Mesenchymal stem cell (in vitro differentiated cells and primary cell): ENCODE measurements around the gene GKAP1.
"Not testable (repeated sequence)": the region's sequence is repeated elsewhere in the genome, so short reads cannot be mapped to it uniquely, and the experiment has no call there.

Experiments used
- DNase-seq: peaks from one replicate; pipeline ENCODE4 v3.0.0-alpha.2; 2013
- H2AFZ ChIP-seq: one replicate; pipeline ENCODE4 v1.6.1; 2013; ENCODE audit warnings: low read depth, mild to moderate bottlenecking, control low read depth, inconsistent platforms, low read length, moderate library complexity
- H2AK5ac ChIP-seq: 2 replicates; pipeline ENCODE4 v1.6.1; 2013; ENCODE audit warnings: low read length, moderate library complexity, mild to moderate bottlenecking, inconsistent platforms; ENCODE audit not compliant: severe bottlenecking
- H2BK120ac ChIP-seq: one replicate; pipeline ENCODE4 v1.6.1; 2013; ENCODE audit warnings: low read depth, mild to moderate bottlenecking, inconsistent platforms, low read length, moderate library complexity
- H2BK12ac ChIP-seq, 2 experiments: one replicate each; pipeline ENCODE4 v1.6.1; 2013; ENCODE audit warnings: inconsistent platforms in 2 of 2, low read length in 2 of 2, mild to moderate bottlenecking in 2 of 2, moderate library complexity in 2 of 2, control low read depth in 1 of 2
- H2BK15ac ChIP-seq: one replicate; pipeline ENCODE4 v1.6.1; 2013; ENCODE audit warnings: mild to moderate bottlenecking, low read depth, inconsistent platforms; ENCODE audit not compliant: poor library complexity, severe bottlenecking
- H2BK5ac ChIP-seq: 2 replicates; pipeline ENCODE4 v1.6.1; 2013; ENCODE audit warnings: low read depth, mild to moderate bottlenecking, low read length, control low read depth, inconsistent platforms; ENCODE audit not compliant: poor library complexity, severe bottlenecking
- H3K14ac ChIP-seq, 2 experiments: one replicate each; pipeline ENCODE4 v1.6.1; 2013; ENCODE audit warnings: inconsistent platforms in 2 of 2, low read length in 2 of 2, control low read depth in 1 of 2, mild to moderate bottlenecking in 1 of 2, moderate library complexity in 1 of 2
- H3K18ac ChIP-seq, 2 experiments: one replicate each; pipeline ENCODE4 v1.6.1; 2013; ENCODE audit warnings: inconsistent platforms in 2 of 2, low read length in 2 of 2, control low read depth in 1 of 2, low read depth in 1 of 2, mild to moderate bottlenecking in 1 of 2
- H3K23ac ChIP-seq, 2 experiments: one replicate each; pipeline ENCODE4 v1.6.1; 2013; ENCODE audit warnings: inconsistent platforms in 2 of 2, low read length in 2 of 2, mild to moderate bottlenecking in 2 of 2, moderate library complexity in 2 of 2, control low read depth in 1 of 2
- H3K27ac ChIP-seq: 2 replicates; pipeline ENCODE4 v1.5.1; 2013; ENCODE audit warnings: mild to moderate bottlenecking, moderate library complexity, low read length, control low read depth, inconsistent platforms; ENCODE audit not compliant: poor library complexity, severe bottlenecking
- H3K27me3 ChIP-seq, 2 experiments: 2 replicates each; pipeline versions ENCODE4 v1.6.1 to v1.7.0; 2013; ENCODE audit warnings: low read length in 2 of 2, mild to moderate bottlenecking in 2 of 2, moderate library complexity in 2 of 2, control low read depth in 1 of 2, inconsistent platforms in 1 of 2; ENCODE audit not compliant: control insufficient read depth in 1 of 2, insufficient read depth in 1 of 2
- H3K36me3 ChIP-seq, 2 experiments: 2 replicates each; pipeline versions ENCODE4 v1.6.1 to v1.7.0; 2013; ENCODE audit warnings: low read length in 2 of 2, control low read depth in 1 of 2, inconsistent platforms in 1 of 2, low read depth in 1 of 2, mild to moderate bottlenecking in 1 of 2; ENCODE audit not compliant: insufficient read depth in 2 of 2, control insufficient read depth in 1 of 2
- H3K4ac ChIP-seq, 2 experiments: one replicate each; pipeline ENCODE4 v1.6.1; 2013; ENCODE audit warnings: inconsistent platforms in 2 of 2, low read length in 2 of 2, mild to moderate bottlenecking in 2 of 2, moderate library complexity in 2 of 2, control low read depth in 1 of 2, low read depth in 1 of 2
- H3K4me1 ChIP-seq: 2 replicates; pipeline ENCODE4 v1.6.1; 2013; ENCODE audit warnings: low read depth, low read length, control low read depth; ENCODE audit not compliant: control insufficient read depth, insufficient read depth
- H3K4me2 ChIP-seq: 2 replicates; pipeline ENCODE4 v1.6.1; 2013; ENCODE audit warnings: low read length, mild to moderate bottlenecking, inconsistent platforms; ENCODE audit not compliant: poor library complexity, severe bottlenecking
- H3K4me3 ChIP-seq, 2 experiments: 2 replicates each; pipeline versions ENCODE4 v1.5.1 to v1.7.0; 2013; ENCODE audit warnings: low read length in 2 of 2, mild to moderate bottlenecking in 2 of 2, control low read depth in 1 of 2, low read depth in 1 of 2; ENCODE audit not compliant: insufficient read depth in 1 of 2
- H3K79me1 ChIP-seq: replicated peaks from 2 replicates; pipeline ENCODE4 v1.6.1; 2013; ENCODE audit warnings: mild to moderate bottlenecking, control low read depth, low read length, inconsistent platforms; ENCODE audit not compliant: poor library complexity, severe bottlenecking
- H3K9ac ChIP-seq: 2 replicates; pipeline ENCODE4 v1.7.0; 2013; ENCODE audit warnings: mild to moderate bottlenecking, low read length, moderate library complexity
- H3K9me3 ChIP-seq: 2 replicates; pipeline ENCODE4 v1.7.0; 2013; ENCODE audit warnings: mild to moderate bottlenecking, low read length; ENCODE audit not compliant: control insufficient read depth
- H4K8ac ChIP-seq: one replicate; pipeline ENCODE4 v1.6.1; 2013; ENCODE audit warnings: inconsistent platforms, mild to moderate bottlenecking, low read length, moderate library complexity
- H4K91ac ChIP-seq: one replicate; pipeline ENCODE4 v1.6.1; 2013; ENCODE audit warnings: mild to moderate bottlenecking, low read length, inconsistent platforms
- WGBS: methylation state at CpG from one replicate; pipeline ENCODE4 v1.1.7; 2013; ENCODE audit warnings: mixed read lengths; 5-methylcytosine and 5-hydroxymethylcytosine counted together

The GKAP1 gene

DNA sequence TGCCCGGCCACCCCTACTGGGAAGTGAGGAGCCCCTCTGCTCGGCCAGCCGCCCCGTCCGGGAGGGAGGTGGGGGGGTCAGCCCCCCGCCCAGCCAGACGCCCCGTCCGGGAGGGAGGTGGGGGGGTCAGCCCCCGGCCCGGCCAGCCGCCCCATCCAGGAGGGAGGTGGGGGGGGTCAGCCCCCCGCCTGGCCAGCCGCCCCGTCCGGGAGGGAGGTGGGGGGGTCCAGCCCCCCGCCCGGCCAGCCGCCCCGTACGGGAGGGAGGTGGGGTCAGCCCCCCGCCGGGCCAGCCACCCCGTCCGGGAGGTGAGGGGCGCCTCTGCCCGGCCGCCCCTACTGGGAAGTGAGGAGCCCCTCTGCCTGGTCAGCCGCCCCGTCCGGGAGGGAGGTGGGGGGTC, 13.1 kb downstream of the GKAP1 start:
- H3K27ac ChIP-seq, H3K9ac ChIP-seq, H3K79me1 ChIP-seq, H3K4me2 ChIP-seq, H3K27me3 ChIP-seq, H3K4ac ChIP-seq, H2BK120ac ChIP-seq, H3K4me3 ChIP-seq, H3K14ac ChIP-seq, H2BK15ac ChIP-seq, H2BK5ac ChIP-seq, H3K18ac ChIP-seq, H3K9me3 ChIP-seq, H4K8ac ChIP-seq, H3K23ac ChIP-seq, H3K36me3 ChIP-seq, H2AK5ac ChIP-seq, H4K91ac ChIP-seq, DNase-seq, H2BK12ac ChIP-seq, H2AFZ ChIP-seq, H3K4me1 ChIP-seq: not testable (repeated sequence)
- 99% methylated on average over 8 of the region's 31 CpGs for WGBS

DNA sequence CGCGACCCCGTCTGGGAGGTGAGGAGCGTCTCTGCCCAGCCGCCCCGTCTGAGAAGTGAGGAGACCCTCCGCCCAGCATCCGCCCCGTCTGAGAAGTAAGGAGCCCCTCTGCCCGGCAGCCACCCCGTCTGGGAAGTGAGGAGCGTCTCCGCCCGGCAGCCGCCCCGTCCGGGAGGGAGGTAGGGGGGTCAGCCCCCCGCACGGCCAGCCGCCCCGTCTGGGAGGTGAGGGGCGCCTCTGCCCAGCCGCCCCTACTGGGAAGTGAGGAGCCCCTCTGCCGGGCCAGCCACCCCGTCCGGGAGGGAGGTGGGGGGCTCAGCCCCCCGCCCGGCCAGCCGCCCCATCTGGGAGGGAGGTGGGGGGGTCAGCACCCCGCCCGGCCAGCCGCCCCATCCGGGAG, 13.6 kb downstream of the GKAP1 start:
- not testable (repeated sequence) for H3K27me3 ChIP-seq, H4K8ac ChIP-seq, H3K27ac ChIP-seq, H3K4me2 ChIP-seq, H3K36me3 ChIP-seq, H2BK5ac ChIP-seq, H3K79me1 ChIP-seq, H3K4me3 ChIP-seq, H2BK12ac ChIP-seq, H3K4me1 ChIP-seq, H3K14ac ChIP-seq, H3K4ac ChIP-seq, H3K9ac ChIP-seq, H2BK120ac ChIP-seq, H2AK5ac ChIP-seq, H4K91ac ChIP-seq, H3K23ac ChIP-seq, DNase-seq, H3K18ac ChIP-seq, H2BK15ac ChIP-seq, H3K9me3 ChIP-seq, H2AFZ ChIP-seq
- 100% methylated on average over 4 of the region's 33 CpGs for WGBS

DNA sequence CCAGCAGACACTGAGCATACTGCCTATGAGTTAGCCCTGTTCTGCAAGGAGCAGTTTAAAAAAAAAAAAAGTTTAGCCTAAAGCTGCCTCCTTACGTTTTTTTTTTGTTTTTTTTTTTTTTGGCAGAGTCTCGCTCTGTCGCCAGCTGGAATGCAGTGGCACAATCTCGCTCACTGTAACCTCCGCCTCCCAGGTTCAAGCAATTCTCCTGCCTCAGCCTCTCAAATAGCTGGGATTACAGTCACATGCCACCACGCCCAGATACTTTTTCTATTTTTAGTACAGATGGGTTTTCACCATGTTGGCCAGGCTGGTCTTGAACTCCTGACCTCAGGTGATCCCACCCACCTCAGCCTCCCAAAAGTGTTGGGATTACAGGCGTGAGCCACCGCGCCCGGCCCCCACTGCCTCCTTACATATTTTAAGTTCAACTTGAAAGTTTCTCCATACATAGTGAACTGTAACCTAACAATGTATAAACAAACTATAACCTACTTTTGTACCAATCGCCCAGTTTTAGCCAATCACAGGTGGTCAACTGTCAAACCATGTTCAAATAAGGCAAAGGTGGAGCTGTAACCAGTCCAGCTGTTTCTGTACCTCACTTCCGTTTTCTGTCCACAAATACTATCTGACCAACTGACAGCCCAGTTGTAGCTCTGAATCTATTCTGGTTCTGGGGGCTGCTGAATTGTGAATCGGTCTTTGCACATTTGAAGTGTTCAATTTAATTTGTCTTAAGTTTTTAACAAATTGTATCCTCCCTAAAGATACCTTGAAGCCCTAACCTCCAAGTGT, 17.1 kb downstream of the GKAP1 start:
- Histone ChIP-seq H3K4me3 (no peak overlapping the region), H3K4me1 (no peaks in the 10 kb centered on the region), H3K79me1 (no peaks in the 10 kb centered on the region), H4K8ac (no peak overlapping the region), H2BK15ac (no peak overlapping the region), H2BK120ac (no peak overlapping the region), H3K27me3 (no peaks in the 10 kb centered on the region), H3K23ac (no peak overlapping the region), H3K9me3 (no peaks in the 10 kb centered on the region), H3K18ac (no peak overlapping the region), H2BK5ac (no peak overlapping the region), H3K9ac (no peak overlapping the region), H3K14ac (no peak overlapping the region), H3K4ac (no peak overlapping the region), H2AFZ (no peak overlapping the region), H3K27ac (no peak overlapping the region), H2BK12ac (no peak overlapping the region), H3K4me2 (no peak overlapping the region), H3K36me3 (no peaks in the 10 kb centered on the region), H4K91ac (no peak overlapping the region), H2AK5ac (no peak overlapping the region)
- DNase-seq, result no peak
- WGBS, result 91% methylated on average over 12 of the region's 13 CpGs

DNA sequence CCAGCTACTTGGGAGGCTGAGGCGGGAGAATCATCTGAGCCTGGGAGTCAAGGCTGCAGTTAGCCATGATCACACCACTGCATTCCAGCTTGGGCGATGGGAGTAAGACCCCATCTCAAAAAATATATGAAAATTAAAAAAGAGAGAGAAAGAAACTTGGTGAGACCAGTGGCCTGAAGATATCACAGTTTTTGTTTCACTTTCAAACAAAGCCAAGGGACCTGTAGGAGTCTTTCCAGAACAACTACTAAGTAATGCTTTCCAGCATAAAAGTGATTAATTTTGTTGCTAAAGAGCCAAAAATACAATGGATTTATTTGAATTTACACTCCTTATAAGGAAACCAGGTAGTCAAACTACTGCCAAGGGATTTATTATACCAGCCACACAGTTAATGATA, 23.5 kb downstream of the GKAP1 start:
- Histone ChIP-seq H2BK5ac (no peak overlapping the region), H3K18ac (no peak overlapping the region), H4K8ac (no peak overlapping the region), H3K4ac (no peak overlapping the region), H3K9me3 (no peaks in the 10 kb centered on the region), H2BK15ac (no peak overlapping the region), H3K79me1 (no peaks in the 10 kb centered on the region), H3K27ac (no peak overlapping the region), H3K4me1 (no peaks in the 10 kb centered on the region), H3K9ac (no peak overlapping the region), H2BK120ac (no peak overlapping the region), H3K36me3 (no peaks in the 10 kb centered on the region), H4K91ac (no peak overlapping the region), H3K27me3 (no peaks in the 10 kb centered on the region), H3K14ac (no peak overlapping the region), H2AFZ (no peak overlapping the region), H3K4me3 (no peak overlapping the region), H2BK12ac (no peak overlapping the region), H3K4me2 (no peak overlapping the region), H2AK5ac (no peak overlapping the region), H3K23ac (no peak overlapping the region)
- no peak for DNase-seq
- WGBS, result 100% methylated on average over 1 of the region's 2 CpGs
